Ovary (tissue), 3 donors: ENCODE measurements around the gene MAN1A2.

Experiments
- CTCF ChIP-seq, 3 donors: fragments of 450-650 bp in 2 of 3; fragments of 200-600 bp in 1 of 3; IDR thresholded peaks; one replicate each; pipeline versions ENCODE4 v1.5.1 to v1.8.0; 2016 to 2022; ENCODE audit warnings: antibody characterized with exemption in 3 of 3, mild to moderate bottlenecking in 1 of 3
- POLR2A ChIP-seq: fragments of 450-650 bp; IDR thresholded peaks from one replicate; pipeline ENCODE4 v1.6.1; 2017; ENCODE audit warnings: antibody characterized with exemption, mild to moderate bottlenecking, moderate library complexity
- donor health status: DM: no; HTN: no; CAD: no.

- TF ChIP-seq CTCF (IDR thresholded peaks at IDR 0.05) (peak in 2 of 3 donors; percentile 31 to 33), POLR2A (no peak)
Measured at GRCh38 chr1:117512728-117513321, 145.6 kb downstream of the MAN1A2 start.
